Upper lobe of left lung (tissue), 6 donors: Measurements from ENCODE around the gene ALAD. TPM values are rescaled to one million over a fixed set of nuclear protein-coding genes. Genes with fewer than 3 reads are reported as not detected.

Experiments
- ATAC-seq, 2 donors: fragments of 200-7000 bp; cut with Tn5 transposase; one replicate each; pipeline ENCODE4 v1.9.1; 2022; ENCODE audit warnings: mild to moderate bottlenecking in 2 of 2, moderate library complexity in 2 of 2; ENCODE audit not compliant: low FRiP score in 2 of 2
- DNase-seq, 2 donors: peaks; one replicate each; pipeline ENCODE4 v3.0.0-alpha.2; 2019 to 2020
- H3K27ac ChIP-seq, 4 donors: fragments of 200-600 bp; sonication (generic); one replicate each; pipeline ENCODE4 v1.5.1; 2016 to 2019
- H3K27me3 ChIP-seq, 4 donors: fragments of 200-600 bp; sonication (generic); one replicate each; pipeline ENCODE4 v1.5.1; 2017 to 2019
- H3K36me3 ChIP-seq, 4 donors: fragments of 200-600 bp; sonication (generic); one replicate each; pipeline ENCODE4 v1.5.1; 2016 to 2019
- H3K4me1 ChIP-seq, 4 donors: fragments of 200-600 bp; sonication (generic); one replicate each; pipeline ENCODE4 v1.5.1; 2018 to 2019
- H3K4me3 ChIP-seq, 4 donors: fragments of 200-600 bp; sonication (generic); one replicate each; pipeline ENCODE4 v1.5.1; 2017 to 2019; ENCODE audit warnings: mild to moderate bottlenecking in 2 of 4, moderate library complexity in 1 of 4
- H3K9me3 ChIP-seq, 4 donors: fragments of 200-600 bp; sonication (generic); one replicate each; pipeline ENCODE4 v1.5.1; 2018 to 2019
- CTCF ChIP-seq, 6 experiments: fragments of 450-650 bp in 4 of 6; fragments of 200-600 bp in 2 of 6; sonication (generic) in 2 of 6; IDR thresholded peaks; one replicate each; pipeline ENCODE4 v1.5.1; 2016 to 2019; ENCODE audit warnings: antibody characterized with exemption in 6 of 6
- EP300 ChIP-seq, 4 donors: sonication (generic); formaldehyde crosslinking; IDR thresholded peaks; one replicate each; pipeline ENCODE4 v1.5.1; 2017; ENCODE audit warnings: antibody characterized with exemption in 4 of 4, control low read depth in 2 of 4
- POLR2A ChIP-seq, 4 donors: fragments of 450-650 bp; IDR thresholded peaks; one replicate each; pipeline ENCODE4 v1.5.1; 2016 to 2017; ENCODE audit warnings: antibody characterized with exemption in 4 of 4, mild to moderate bottlenecking in 2 of 4
- POLR2AphosphoS5 ChIP-seq, 2 donors: sonication (generic); formaldehyde crosslinking; IDR thresholded peaks; one replicate each; pipeline ENCODE4 v1.5.1; 2017; ENCODE audit warnings: antibody characterized with exemption in 2 of 2
- WGBS, 2 donors: methylation state at CpG; one replicate each; pipeline ENCODE4 v1.1.5; 2017 to 2018; 5-methylcytosine and 5-hydroxymethylcytosine counted together
- total RNA-seq, 6 donors: library from RNA; depleted of rRNA in 4 of 6; stranded (reverse); fragments of >200 nt in 4 of 6; gene quantifications; one replicate each; pipeline versions ENCODE4 v1.1.0 to v1.2.1, GENCODE V29; 2016 to 2021
- donor health status: DM: no; HTN: no; CAD: no; lungs with moderate emphysema.
- donor health status: DM: no; HTN: yes; CAD: no; lungs with severe emphysema.

Gene ALAD
- total RNA-seq, 6 donors from 2014 or later: 30.6 to 48.2 (median 38.2) TPM

- Histone ChIP-seq H3K4me3 (no peak overlapping the region), H3K27me3 (no peaks in the 10 kb centered on the region), H3K27ac (no peak overlapping the region), H3K9me3 (no peaks in the 10 kb centered on the region), H3K36me3 (no peaks in the 10 kb centered on the region), H3K4me1 (peaks cover 8 to 15% (median 12%) of the 10 kb centered on the region in 4 donors)
- ATAC-seq (no peak), DNase-seq (no peak)
- TF ChIP-seq POLR2A (IDR thresholded peaks at IDR 0.05) (no peak), CTCF (IDR thresholded peaks at IDR 0.05) (no peak), EP300 (IDR thresholded peaks at IDR 0.05) (no peak), POLR2AphosphoS5 (IDR thresholded peaks at IDR 0.05) (no peak)
- WGBS, 2 donors: 93 to 100% methylated on average over 2 of the region's 2 CpGs
These were observed 63.4 kb downstream of the ALAD start for GRCh38 chr9:113337714-113338113.

Other genes starting within 250 kb of the ALAD start
- 10 to 100 TPM; 36.5 to 72.3 (median 50.0) TPM for gene FKBP15, start 180.0 kb downstream of the ALAD start, total RNA-seq
- 10 to 100 TPM; 10.5 to 44.7 (median 28.5) TPM for gene SLC31A1, start 179.7 kb downstream of the ALAD start, total RNA-seq
- gene CDC26, start 125.7 kb downstream of the ALAD start, total RNA-seq: 10 to 100 TPM; 17.7 to 41.9 (median 28.4) TPM
- gene PRPF4, start 125.6 kb downstream of the ALAD start, total RNA-seq: 10 to 100 TPM in 5 of 6 donors, 1 to 10 TPM in 1; 7.1 to 18.2 (median 15.0) TPM
- 1 to 10 TPM in 1 of 6 donors, under 1 TPM in 2, not detected in 3; 0.30 to 3.1 (median 0.39) TPM for gene RNF183, start 97.9 kb downstream of the ALAD start, total RNA-seq
- gene WDR31, start 61.0 kb downstream of the ALAD start, total RNA-seq: 1 to 10 TPM; 2.0 to 5.2 (median 3.1) TPM
- 10 to 100 TPM in 3 of 6 donors, 1 to 10 TPM in 3; 5.2 to 21.1 (median 12.7) TPM for gene BSPRY, start 51.7 kb downstream of the ALAD start, total RNA-seq
- 10 to 100 TPM; 12.0 to 25.8 (median 19.6) TPM for gene HDHD3, start 24.3 kb downstream of the ALAD start, total RNA-seq
- gene POLE3, start 9.4 kb upstream of the ALAD start, total RNA-seq: 10 to 100 TPM in 4 of 6 donors, 1 to 10 TPM in 2; 6.4 to 37.1 (median 28.4) TPM
- 1 to 10 TPM in 2 of 6 donors, under 1 TPM in 4; 0.23 to 3.1 (median 0.43) TPM for gene C9orf43, start 9.5 kb upstream of the ALAD start, total RNA-seq
- gene RGS3, start 62.4 kb upstream of the ALAD start, total RNA-seq: 10 to 100 TPM; 60.3 to 93.2 (median 72.6) TPM